HCT116 (cell line): ENCODE data around the gene ACTRT2. TPM values are rescaled to one million over a fixed set of nuclear protein-coding genes. Genes with fewer than 3 reads are reported as not detected.

Experiments used
- ATAC-seq: fragments of 200-7000 bp; cut with Tn5 transposase; 2 replicates; pipeline ENCODE4 v1.9.1; 2020; ENCODE audit warnings: mild to moderate bottlenecking, moderate library complexity
- BruUV-seq: library from RNA; stranded (reverse); fragments of 400-500 nt; replicated peaks from 2 replicates; lab custom pipeline; 2021; lab: Mats Ljungman, UMichigan
- CTCF ChIA-PET: fragments of 300-600 bp; sonication (Branson Sonifier 250); formaldehyde crosslinking; loops from one replicate; lab custom pipeline; 2021; ENCODE audit warnings: antibody characterized with exemption; lab: Charles Lee
- POLR2A ChIA-PET: fragments of 300-600, 350-600 bp; sonication (Branson Sonifier 250); formaldehyde crosslinking; loops from one replicate; lab custom pipeline; 2021; ENCODE audit warnings: antibody characterized with exemption; lab: Charles Lee
- RAD21 ChIA-PET, 2 experiments: fragments of 300-600 bp; sonication (Branson Sonifier 250); formaldehyde crosslinking; loops; one replicate each; lab custom pipeline; 2023; ENCODE audit warnings: low total read pairs in 2 of 2; ENCODE audit not compliant: uncharacterized antibody in 2 of 2, unreplicated experiment in 2 of 2, low non-redundant PET in 1 of 2; lab: Charles Lee
- DNase-seq: peaks from one replicate; pipeline ENCODE4 v3.0.0-alpha.2; 2010; ENCODE audit warnings: low read depth, low spot score
- H2AFZ ChIP-seq: fragments of 200-600 bp; shearing (Covaris generic), sonication (generic); 2 replicates; pipeline ENCODE4 v1.6.1; 2017; ENCODE audit warnings: low read depth, mixed run types, mixed read lengths, antibody characterized with exemption, low read length; ENCODE audit not compliant: poor library complexity, severe bottlenecking
- H3K27ac ChIP-seq: 2 replicates; pipeline ENCODE4 v1.5.1; 2012; ENCODE audit warnings: low read depth, low read length
- H3K27me3 ChIP-seq: fragments of 200-600 bp; sonication (generic); 2 replicates; pipeline ENCODE4 v1.6.1; 2016; ENCODE audit warnings: mixed run types, low read length, mixed read lengths; ENCODE audit not compliant: insufficient read depth
- H3K36me3 ChIP-seq, 2 experiments: fragments of 200-500 bp in 1 of 2; fragments of 200-600 bp in 1 of 2; sonication (Bioruptor generic) in 1 of 2; sonication (generic) in 1 of 2; 2 replicates each; pipeline versions ENCODE4 v1.5.1 to v1.6.1; 2014 to 2016; ENCODE audit warnings: low read length in 2 of 2, inconsistent platforms in 1 of 2, mixed read lengths in 1 of 2, mixed run types in 1 of 2; ENCODE audit not compliant: insufficient read depth in 2 of 2, control insufficient read depth in 1 of 2
- H3K4me1 ChIP-seq, 2 experiments: fragments of 200-600 bp in 1 of 2; sonication (generic) in 1 of 2; 2 replicates each; pipeline versions ENCODE4 v1.5.1 to v1.6.1; 2012 to 2017; ENCODE audit warnings: low read length in 2 of 2, inconsistent platforms in 1 of 2, mild to moderate bottlenecking in 1 of 2, mixed read lengths in 1 of 2, mixed run types in 1 of 2, moderate library complexity in 1 of 2; ENCODE audit not compliant: insufficient read depth in 2 of 2, control insufficient read depth in 1 of 2
- H3K4me2 ChIP-seq: fragments of 200-600 bp; sonication (generic); 2 replicates; pipeline ENCODE4 v1.6.1; 2017; ENCODE audit warnings: mixed run types, low read length, mixed read lengths
- H3K4me3 ChIP-seq, 2 experiments: fragments of 200-600 bp in 1 of 2; sonication (generic) in 1 of 2; replicated peaks in 1 of 2; 2 replicates each; pipeline ENCODE4 v1.5.1; 2011 to 2016; ENCODE audit warnings: low read length in 2 of 2, control low read depth in 1 of 2, low read depth in 1 of 2, mild to moderate bottlenecking in 1 of 2, mixed read lengths in 1 of 2, mixed run types in 1 of 2
- H3K79me2 ChIP-seq: fragments of 200-600 bp; sonication (generic); 2 replicates; pipeline ENCODE4 v1.6.1; 2017; ENCODE audit warnings: mild to moderate bottlenecking, mixed run types, low read length, moderate library complexity, mixed read lengths; ENCODE audit not compliant: insufficient read depth
- H3K9ac ChIP-seq: fragments of 200-600 bp; sonication (generic); 2 replicates; pipeline ENCODE4 v1.6.1; 2016; ENCODE audit warnings: low read length, mixed read lengths
- H3K9me2 ChIP-seq: fragments of 200-600 bp; sonication (generic), shearing (Covaris generic); 2 replicates; pipeline ENCODE4 v1.6.1; 2017; ENCODE audit warnings: mixed run types, mild to moderate bottlenecking, moderate library complexity; ENCODE audit not compliant: insufficient read depth
- H3K9me3 ChIP-seq, 2 experiments: fragments of 200-500 bp in 1 of 2; fragments of 200-600 bp in 1 of 2; sonication (Bioruptor generic) in 1 of 2; sonication (generic) in 1 of 2; 2 replicates each; pipeline ENCODE4 v1.6.1; 2014 to 2017; ENCODE audit warnings: low read length in 2 of 2, mixed read lengths in 2 of 2, inconsistent platforms in 1 of 2, low read depth in 1 of 2, mild to moderate bottlenecking in 1 of 2, mixed run types in 1 of 2, moderate library complexity in 1 of 2; ENCODE audit not compliant: control insufficient read depth in 1 of 2, insufficient read depth in 1 of 2
- H4K20me1 ChIP-seq: fragments of 200-600 bp; sonication (generic), shearing (Covaris generic); 2 replicates; pipeline ENCODE4 v1.6.1; 2017; ENCODE audit warnings: mixed run types, mild to moderate bottlenecking, moderate library complexity; ENCODE audit not compliant: insufficient read depth
- CBX3 ChIP-seq: IDR thresholded peaks from 2 replicates; pipeline ENCODE4 v1.6.1; 2012; ENCODE audit warnings: low read depth
- CEBPB ChIP-seq: IDR thresholded peaks from 2 replicates; pipeline ENCODE4 v1.6.1; 2012; ENCODE audit warnings: low read depth
- CTCF ChIP-seq, 3 experiments: fragments of 200-600 bp in 1 of 3; sonication (generic) in 1 of 3; IDR thresholded peaks in 2 of 3; conservative IDR thresholded peaks in 1 of 3; 2 replicates each; pipeline ENCODE4 v1.5.1; 2012 to 2017; ENCODE audit warnings: low read depth in 2 of 3, low read length in 2 of 3, antibody characterized with exemption in 1 of 3, borderline replicate concordance in 1 of 3, control low read depth in 1 of 3, mild to moderate bottlenecking in 1 of 3, mixed read lengths in 1 of 3, mixed run types in 1 of 3, moderate library complexity in 1 of 3; ENCODE audit not compliant: insufficient read depth in 1 of 3
- EGR1 ChIP-seq: IDR thresholded peaks from 2 replicates; pipeline ENCODE4 v1.6.1; 2012; ENCODE audit warnings: low read depth
- EZH2 ChIP-seq: fragments of 200-600 bp; sonication (generic); IDR thresholded peaks from 2 replicates; pipeline ENCODE4 v1.6.1; 2017; ENCODE audit warnings: antibody characterized with exemption, mixed run types
- FOSL1 ChIP-seq: IDR thresholded peaks from 2 replicates; pipeline ENCODE4 v1.6.1; 2012; ENCODE audit warnings: low read depth
- JUND ChIP-seq: IDR thresholded peaks from 2 replicates; pipeline ENCODE4 v1.6.1; 2012
- MAX ChIP-seq: IDR thresholded peaks from 2 replicates; pipeline ENCODE4 v1.6.1; 2012
- POLR2AphosphoS5 ChIP-seq: IDR thresholded peaks from 2 replicates; pipeline ENCODE4 v1.6.1; 2011; ENCODE audit warnings: mild to moderate bottlenecking, low read depth, low read length, moderate library complexity
- RAD21 ChIP-seq: IDR thresholded peaks from 2 replicates; pipeline ENCODE4 v1.6.1; 2012; ENCODE audit warnings: low read depth, mild to moderate bottlenecking
- SIN3A ChIP-seq: IDR thresholded peaks from 2 replicates; pipeline ENCODE4 v1.6.1; 2012; ENCODE audit warnings: low read depth
- SRF ChIP-seq: IDR thresholded peaks from 2 replicates; pipeline ENCODE4 v1.6.1; 2012; ENCODE audit warnings: low read depth
- TCF7L2 ChIP-seq: IDR thresholded peaks from 2 replicates; pipeline ENCODE4 v1.7.0; 2011; ENCODE audit warnings: borderline replicate concordance, inconsistent platforms; ENCODE audit not compliant: insufficient read depth, insufficient read length; ENCODE audit errors: extremely low read depth
- ZFX ChIP-seq: fragments of 450-650 bp; IDR thresholded peaks from 2 replicates; pipeline ENCODE4 v1.6.1; 2017
- ZNF274 ChIP-seq: fragments of 200-500 bp; sonication (Bioruptor generic); IDR thresholded peaks from 2 replicates; pipeline ENCODE4 v1.6.1; 2014; ENCODE audit warnings: mild to moderate bottlenecking, low read depth, low read length, inconsistent platforms
- intact Hi-C: fragments of 100-400 bp; cut with micrococcal nuclease; formaldehyde crosslinking; loops from 2 replicates; pipeline ENCODE4 v1.10.0; 2022
- total RNA-seq: library from RNA; stranded (reverse); gene quantifications from one replicate; pipeline ENCODE4 v1.2.1, GENCODE V29; 2021; ENCODE audit not compliant: unreplicated experiment
- TF ChIP-seq, protein P1 (sequence below): IDR thresholded peaks from 2 replicates; pipeline ENCODE4 v1.6.1; 2012

The ACTRT2 gene
- total RNA-seq, 1 experiment from 2014 or later, result not detected

DNA sequence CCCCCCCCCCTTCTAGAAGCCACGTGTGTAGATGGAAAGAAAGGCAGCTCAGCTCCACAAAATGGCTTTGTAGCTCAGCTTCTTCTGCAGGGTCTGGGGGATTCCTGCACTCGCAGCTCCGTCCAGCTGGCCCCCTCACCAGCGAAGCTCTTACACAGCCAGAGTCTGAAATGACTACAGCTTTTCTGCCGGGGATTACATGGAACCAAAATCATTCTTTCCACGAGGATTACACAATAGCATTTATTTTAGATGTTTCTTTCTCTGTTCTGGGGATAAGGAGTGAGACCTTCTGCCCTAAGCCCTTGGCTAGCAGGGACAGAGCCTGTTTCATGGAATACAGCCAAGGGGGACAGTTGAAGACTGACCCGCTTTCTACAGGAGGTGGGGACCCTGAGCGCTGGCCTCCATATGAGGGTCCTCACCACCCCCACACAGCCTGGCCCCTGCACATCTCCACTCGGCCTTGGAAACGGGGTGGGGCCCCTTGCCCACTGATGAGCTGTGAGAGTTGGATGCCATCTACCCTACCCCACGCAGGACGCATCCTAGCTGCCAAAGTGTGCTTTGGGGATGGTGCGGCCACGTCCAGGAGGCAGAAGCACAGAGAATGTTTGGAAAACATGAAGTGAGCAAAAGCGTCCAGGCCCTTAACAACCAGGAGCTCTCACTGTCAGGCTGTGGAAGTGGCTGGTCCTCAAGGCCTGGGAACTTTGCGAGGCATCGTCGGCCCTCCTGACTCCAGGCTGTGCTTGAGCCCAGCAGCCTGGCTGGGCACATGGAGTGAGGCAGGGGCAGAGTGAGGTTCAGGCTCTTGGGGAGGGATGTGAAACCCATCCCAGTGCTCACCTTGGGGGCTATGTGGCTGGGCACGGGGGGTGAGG is 14.5 kb downstream of the ACTRT2 start:
- ChIA-PET POLR2A (no interaction called here), CTCF (no interaction called here), RAD21 (interaction anchor here in 1 of 2 experiments (0.6 kb wide), 1 partner anchor 63 kb away, joined by 3 read pairs; no protein-coding TSS in a partner anchor)
- no peak overlapping the region for H3K4me2 ChIP-seq
- no peak overlapping the region for H2AFZ ChIP-seq
- no peak overlapping the region for H3K27ac ChIP-seq
- no peaks in the 10 kb centered on the region for H3K4me1 ChIP-seq
- H3K27me3 ChIP-seq, result peaks cover 18% of the 10 kb centered on the region
- ATAC-seq, result no peak
- H3K36me3 ChIP-seq, result no peaks in the 10 kb centered on the region
- no peak overlapping the region for H3K9ac ChIP-seq
- intact Hi-C loops, result no loop called here
- H3K4me3 ChIP-seq, result no peak overlapping the region
- no peak for DNase-seq
- no peaks in the 10 kb centered on the region for H4K20me1 ChIP-seq
- no TSS peak for BruUV-seq
- no peak for TF ChIP-seq CBX3
- TF ChIP-seq RAD21, result no peak
- TF ChIP-seq FOSL1, result no peak
- no peak for TF ChIP-seq JUND
- TF ChIP-seq POLR2AphosphoS5, result no peak
- no peak for TF ChIP-seq MAX
- no peak for TF ChIP-seq CTCF (IDR thresholded peaks at IDR 0.05 in 2 of 3, conservative IDR thresholded peaks at IDR 0.05 in 1 of 3; ENCODE audit: borderline replicate concordance in 1 of 3, insufficient read depth in 1 of 3, low read depth in 2 of 3, low read length in 2 of 3)
- TF ChIP-seq ZNF274, result no peak
- TF ChIP-seq SRF, result no peak
- no peak for TF ChIP-seq SIN3A
- TF ChIP-seq TCF7L2, result no peak
- no peak for TF ChIP-seq EZH2
- TF ChIP-seq EGR1, result no peak
- TF ChIP-seq ZFX, result no peak
- no peak for TF ChIP-seq CEBPB
- TF ChIP-seq, protein P1, sequence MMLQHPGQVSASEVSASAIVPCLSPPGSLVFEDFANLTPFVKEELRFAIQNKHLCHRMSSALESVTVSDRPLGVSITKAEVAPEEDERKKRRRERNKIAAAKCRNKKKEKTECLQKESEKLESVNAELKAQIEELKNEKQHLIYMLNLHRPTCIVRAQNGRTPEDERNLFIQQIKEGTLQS, result no peak
- H3K9me2 ChIP-seq, result no peaks in the 10 kb centered on the region
- no peaks in the 10 kb centered on the region for H3K79me2 ChIP-seq
- H3K9me3 ChIP-seq, result no peaks in the 10 kb centered on the region
